Keratinocyte (primary cell): Measurements from ENCODE around the gene SRRM5. TPM values are rescaled to one million over a fixed set of nuclear protein-coding genes. Genes with fewer than 3 reads are reported as not detected.

ENCODE experiments used
- DNase-seq: peaks from one replicate; pipeline ENCODE4 v3.0.0-alpha.2; 2011; ENCODE audit warnings: low read depth, missing footprints, low spot score
- FAIRE-seq: peaks from 2 replicates; lab custom pipeline; 2011; peaks lifted over from hg19 to GRCh38; lab: Jason Lieb, UNC
- H2AFZ ChIP-seq: 2 replicates; pipeline ENCODE4 v1.6.0; 2012; ENCODE audit warnings: low read length, control low read depth, inconsistent platforms; ENCODE audit not compliant: control insufficient read depth
- H3K27ac ChIP-seq: 2 replicates; pipeline ENCODE4 v1.5.1; 2011; ENCODE audit warnings: low read length; ENCODE audit not compliant: control insufficient read depth, insufficient read depth
- H3K27me3 ChIP-seq: 3 replicates; pipeline ENCODE4 v1.6.0; 2011; ENCODE audit warnings: low read length; ENCODE audit not compliant: control insufficient read depth, insufficient read depth; ENCODE audit errors: extremely low read depth
- H3K36me3 ChIP-seq, 2 experiments: 2 replicates in 1 of 2; 3 replicates in 1 of 2; pipeline ENCODE4 v1.5.1; 2011; ENCODE audit warnings: low read length in 2 of 2, mild to moderate bottlenecking in 1 of 2; ENCODE audit not compliant: control insufficient read depth in 2 of 2, insufficient read depth in 2 of 2; ENCODE audit errors: extremely low read depth in 1 of 2
- H3K4me1 ChIP-seq: 3 replicates; pipeline ENCODE4 v1.5.1; 2011; ENCODE audit warnings: low read length; ENCODE audit not compliant: control insufficient read depth, insufficient read depth; ENCODE audit errors: extremely low read depth
- H3K4me2 ChIP-seq: 3 replicates; pipeline ENCODE4 v1.6.0; 2011; ENCODE audit warnings: low read depth, low read length; ENCODE audit not compliant: control insufficient read depth, insufficient read depth; ENCODE audit errors: extremely low read depth
- H3K4me3 ChIP-seq, 3 experiments: fragments of 200-600 bp in 1 of 3; sonication (generic) in 1 of 3; 2 replicates in 2 of 3; 3 replicates in 1 of 3; pipeline ENCODE4 v1.5.1; 2011 to 2016; ENCODE audit warnings: low read length in 3 of 3, mild to moderate bottlenecking in 3 of 3, control low read depth in 2 of 3, inconsistent platforms in 1 of 3, low read depth in 1 of 3, mixed read lengths in 1 of 3, mixed run types in 1 of 3, moderate library complexity in 1 of 3; ENCODE audit not compliant: control insufficient read depth in 2 of 3, insufficient read depth in 2 of 3; ENCODE audit errors: extremely low read depth in 1 of 3
- H3K79me2 ChIP-seq: 2 replicates; pipeline ENCODE4 v1.6.0; 2012; ENCODE audit warnings: low read length; ENCODE audit not compliant: control insufficient read depth, insufficient read depth
- H3K9ac ChIP-seq: 3 replicates; pipeline ENCODE4 v1.6.0; 2011; ENCODE audit warnings: low read length; ENCODE audit not compliant: control insufficient read depth, insufficient read depth; ENCODE audit errors: extremely low read depth
- H3K9me1 ChIP-seq: 3 replicates; pipeline ENCODE4 v1.6.0; 2011; ENCODE audit warnings: low read length; ENCODE audit not compliant: control insufficient read depth, insufficient read depth; ENCODE audit errors: extremely low read depth
- H3K9me3 ChIP-seq: 2 replicates; pipeline ENCODE4 v1.5.1; 2012; ENCODE audit warnings: low read depth, low read length; ENCODE audit not compliant: control insufficient read depth
- H4K20me1 ChIP-seq: 3 replicates; pipeline ENCODE4 v1.6.0; 2011; ENCODE audit warnings: low read length; ENCODE audit not compliant: control insufficient read depth, insufficient read depth; ENCODE audit errors: extremely low read depth
- CTCF ChIP-seq, 3 experiments: IDR thresholded peaks in 1 of 3; conservative IDR thresholded peaks in 1 of 3; optimal IDR thresholded peaks in 1 of 3; 2 replicates in 2 of 3; 3 replicates in 1 of 3; pipeline versions ENCODE3 to v1.5.1; 2011; ENCODE audit warnings: low read length in 3 of 3, mild to moderate bottlenecking in 3 of 3, moderate library complexity in 2 of 3, control low read depth in 1 of 3, inconsistent platforms in 1 of 3; ENCODE audit not compliant: insufficient read depth in 2 of 3; ENCODE audit errors: extremely low read depth in 1 of 3
- EZH2 ChIP-seq: IDR thresholded peaks from one replicate; pipeline ENCODE4 v1.6.1; 2012; ENCODE audit warnings: inconsistent platforms, mild to moderate bottlenecking, low read length, moderate library complexity
- dilution Hi-C: fragments of 300-500 bp; cut with MboI; formaldehyde crosslinking; loops from one replicate; pipeline ENCODE4 v1.7.0; 2020; ENCODE audit warnings: low sequenced_read_pairs; ENCODE audit not compliant: extremely low pct_ligation_motif_present
- polyA plus RNA-seq, 5 experiments: library from polyadenylated mRNA; depleted of rRNA in 3 of 5; stranded (reverse) in 3 of 5; stranded (forward) in 1 of 5; unstranded in 1 of 5; fragments of >200 nt; gene quantifications; 1 replicate in 1 of 5; 2 replicates in 3 of 5; 3 replicates in 1 of 5; pipeline versions ENCODE4 v1.2.1 to v1.2.3, GENCODE V29; 2011 to 2012; ENCODE audit warnings: missing spikeins in 2 of 5, low read depth in 1 of 5, low replicate concordance in 1 of 5

Gene SRRM5
- polyA plus RNA-seq, 1 donor (not counting 4 experiments of a cell fraction or from before 2014, with no cell fraction given) = 0.03 TPM

GRCh38 chr19:43564800-43565199 lies 47.1 kb upstream of the SRRM5 start:
- Histone ChIP-seq H3K4me3 (no peak overlapping the region), H3K4me2 (no peak overlapping the region), H3K27ac (no peak overlapping the region), H4K20me1 (no peaks in the 10 kb centered on the region), H3K79me2 (peaks cover 1% of the 10 kb centered on the region), H3K36me3 (peaks cover 0 to 1% of the 10 kb centered on the region in 2 experiments), H3K9me3 (no peaks in the 10 kb centered on the region), H3K27me3 (no peaks in the 10 kb centered on the region), H3K9ac (no peak overlapping the region), H3K4me1 (peaks cover 1% of the 10 kb centered on the region), H3K9me1 (no peaks in the 10 kb centered on the region), H2AFZ (no peak overlapping the region)
- FAIRE-seq = no peak
- DNase-seq = no peak
- no peak for TF ChIP-seq CTCF (optimal IDR thresholded peaks at IDR 0.05 in 1 of 3, IDR thresholded peaks at IDR 0.05 in 1 of 3, conservative IDR thresholded peaks at IDR 0.05 in 1 of 3; ENCODE audit: extremely low read depth in 1 of 3, insufficient read depth in 2 of 3, low read length in 3 of 3)
- dilution Hi-C loops = no loop called here

- no peaks in the 10 kb centered on the region for H3K9me3 ChIP-seq
- H3K9ac ChIP-seq = no peak overlapping the region
- no peaks in the 10 kb centered on the region for H3K27me3 ChIP-seq
- no peak overlapping the region for H2AFZ ChIP-seq
- peaks cover 0 to 4% of the 10 kb centered on the region in 2 experiments for H3K36me3 ChIP-seq
- no peaks in the 10 kb centered on the region for H3K9me1 ChIP-seq
- no peaks in the 10 kb centered on the region for H4K20me1 ChIP-seq
- H3K4me3 ChIP-seq = no peak overlapping the region
- TF ChIP-seq CTCF (optimal IDR thresholded peaks at IDR 0.05 in 1 of 3, IDR thresholded peaks at IDR 0.05 in 1 of 3, conservative IDR thresholded peaks at IDR 0.05 in 1 of 3; ENCODE audit: extremely low read depth in 1 of 3, insufficient read depth in 2 of 3, low read length in 3 of 3) (no peak), EZH2 (no peak)
- peaks cover 15% of the 10 kb centered on the region for H3K79me2 ChIP-seq
- FAIRE-seq (no peak), DNase-seq (no peak)
- dilution Hi-C loops = no loop called here
- no peak overlapping the region for H3K27ac ChIP-seq
- no peak overlapping the region for H3K4me2 ChIP-seq
- peaks cover 10% of the 10 kb centered on the region for H3K4me1 ChIP-seq
Observed at GRCh38 chr19:43569657-43570056, 42.2 kb upstream of the SRRM5 start.
